Measurements from ENCODE around the gene LRCOL1. TPM values are rescaled to one million over a fixed set of nuclear protein-coding genes. Genes with fewer than 3 reads are reported as not detected.

LRCOL1 gene
- total and polyA plus RNA-seq, 12 donors = 0.22 to 1.4 (median 1.2) TPM; not detected in 5

DNA sequence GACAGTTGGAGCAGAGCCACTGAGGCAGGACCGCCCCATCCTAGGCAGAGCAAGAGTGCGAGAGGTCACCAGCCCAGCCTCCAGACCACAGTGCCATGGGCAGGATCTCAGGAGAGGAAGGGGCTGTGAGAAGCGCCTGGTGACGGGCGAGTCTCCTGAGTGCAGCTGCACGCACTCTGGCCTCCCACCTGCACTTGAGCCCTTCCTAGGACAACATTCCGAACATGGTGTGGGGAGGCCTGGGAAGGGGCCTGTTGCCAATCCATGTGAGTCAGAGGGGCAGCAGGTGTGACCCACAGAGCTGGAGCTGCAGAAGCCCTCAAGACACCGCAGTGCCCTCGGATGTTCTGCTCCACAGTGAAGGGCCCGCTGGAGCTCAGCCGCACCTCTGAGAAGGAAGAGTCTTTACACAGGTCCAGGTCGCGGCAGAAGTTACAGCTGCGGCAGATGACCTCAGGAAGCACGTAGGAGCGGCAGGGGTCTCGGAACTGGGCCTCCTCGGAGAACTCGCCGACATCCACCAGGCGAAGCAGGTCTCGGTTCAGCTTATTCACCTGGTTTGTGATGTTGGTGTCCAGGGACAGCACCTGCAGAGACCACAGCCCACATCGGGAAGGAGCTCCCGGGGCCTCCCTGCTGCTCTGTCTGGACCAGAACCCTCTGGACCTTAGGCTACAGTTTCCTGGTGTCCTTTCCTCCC lies 15.5 kb upstream of the LRCOL1 start:
- H3K36me3 ChIP-seq (replicated peaks in 1 of 2) = peaks cover 0 to 4% of the 10 kb centered on the region in 2 donors
- H3K4me1 ChIP-seq (replicated peaks in 1 of 2) = peaks cover 0 to 5% of the 10 kb centered on the region in 2 donors
- no peak overlapping the region for H3K4me3 ChIP-seq
- WGBS, 4 donors = 95 to 99% (median 96%) methylated on average over 12 to 24 of the region's 24 CpGs
- H3K9me3 ChIP-seq (replicated peaks in 1 of 3) = no peaks in the 10 kb centered on the region
- no peak for DNase-seq
- intact Hi-C loops (cut with DNase I) = no loop called here
- no peak overlapping the region for H3K27ac ChIP-seq
- H3K27me3 ChIP-seq = no peaks in the 10 kb centered on the region
- TF ChIP-seq CTCF (IDR thresholded peaks at IDR 0.05) (no peak), POLR2A (IDR thresholded peaks at IDR 0.05) (no peak)

GRCh38 chr12:132624910-132625630 lies 14.7 kb upstream of the LRCOL1 start:
- no peak overlapping the region for H3K4me3 ChIP-seq
- H3K27ac ChIP-seq = no peak overlapping the region
- 91 to 95% (median 94%) methylated on average over 19 to 32 of the region's 32 CpGs for WGBS, 4 donors
- TF ChIP-seq CTCF (IDR thresholded peaks at IDR 0.05) = no peak
- no peak for TF ChIP-seq POLR2A (IDR thresholded peaks at IDR 0.05)
- intact Hi-C loops (cut with DNase I) = no loop called here
- peaks cover 2% of the 10 kb centered on the region for H3K27me3 ChIP-seq
- H3K36me3 ChIP-seq (replicated peaks in 1 of 2) = peaks cover 0 to 4% of the 10 kb centered on the region in 2 donors
- DNase-seq = no peak
- peaks cover 0 to 5% of the 10 kb centered on the region in 2 donors for H3K4me1 ChIP-seq (replicated peaks in 1 of 2)
- no peaks in the 10 kb centered on the region for H3K9me3 ChIP-seq (replicated peaks in 1 of 3)

GRCh38 chr12:132624186-132624855 lies 13.9 kb upstream of the LRCOL1 start:
- Histone ChIP-seq H3K27ac (no peak overlapping the region), H3K4me3 (no peak overlapping the region), H3K9me3 (replicated peaks in 1 of 3) (no peaks in the 10 kb centered on the region), H3K27me3 (peaks cover 10% of the 10 kb centered on the region), H3K4me1 (replicated peaks in 1 of 2) (peaks cover 0 to 5% of the 10 kb centered on the region in 2 donors), H3K36me3 (replicated peaks in 1 of 2) (peaks cover 0 to 4% of the 10 kb centered on the region in 2 donors)
- no peak for TF ChIP-seq CTCF (IDR thresholded peaks at IDR 0.05)
- TF ChIP-seq POLR2A (IDR thresholded peaks at IDR 0.05) = no peak
- DNase-seq = no peak
- intact Hi-C loops (cut with DNase I) = no loop called here
- 84 to 96% (median 92%) methylated on average over 11 to 22 of the region's 22 CpGs for WGBS, 4 donors

All from adrenal gland (tissue), 12 donors.